ENCODE measurements around the gene SSTR3. TPM values are rescaled to one million over a fixed set of nuclear protein-coding genes. Genes with fewer than 3 reads are reported as not detected.
A peak's percentile ranks its signal among the peaks of the same experiment; 100 is the strongest.

The SSTR3 gene
- 1.7 TPM for polyA plus RNA-seq (2012; ENCODE audit: insufficient read depth, insufficient read length, low read depth)

DNA sequence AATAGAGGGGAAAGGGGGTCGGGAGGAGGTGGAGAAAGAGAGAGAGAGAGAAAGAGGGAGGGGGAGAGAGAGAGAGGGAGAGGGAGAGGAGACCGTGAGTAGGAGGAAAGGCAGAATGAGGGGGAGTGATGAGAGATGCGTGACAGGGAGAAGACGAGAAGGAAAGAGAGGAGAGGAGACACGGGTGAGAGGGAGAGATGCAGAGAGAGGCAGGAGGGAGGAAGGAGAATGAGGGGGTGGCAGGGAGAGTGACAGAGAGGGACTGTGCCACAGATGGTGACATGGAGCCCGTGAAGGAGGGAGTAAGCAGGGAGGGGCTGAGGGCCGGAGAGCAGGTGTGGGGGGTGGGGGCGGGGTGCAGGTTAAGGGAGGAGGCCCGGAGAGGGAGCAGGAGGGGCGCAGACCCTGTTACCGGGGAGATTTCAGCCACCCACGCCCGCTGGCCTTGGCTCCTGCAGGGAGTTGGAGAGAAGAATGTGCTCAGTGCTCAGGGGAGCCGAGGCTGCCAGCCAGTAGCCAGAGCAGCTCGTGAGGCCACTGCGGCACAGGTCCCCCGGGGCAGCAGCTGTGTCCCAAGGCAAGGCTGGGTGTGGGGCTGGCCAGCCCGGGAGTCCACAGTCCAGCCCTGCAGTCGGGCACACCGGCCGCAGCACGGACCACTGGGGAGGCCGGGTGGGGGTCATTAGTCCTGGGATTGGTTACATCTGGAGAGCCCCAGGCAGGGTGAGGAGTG is at the start of gene SSTR3:
TSS of gene SSTR3 (minus strand) at position 304 of the 733 bp plus-strand sequence. CDS start 4,674 bp downstream, outside the sequence.
- H3K4me3 ChIP-seq (ENCODE audit: low read depth, low read length): peak within 1 kb of the TSS; percentile 15
- H3K36me3 ChIP-seq: no peaks in the 10 kb centered on the region
- H3K27me3 ChIP-seq: no peaks in the 10 kb centered on the region
- TF ChIP-seq, protein P1, sequence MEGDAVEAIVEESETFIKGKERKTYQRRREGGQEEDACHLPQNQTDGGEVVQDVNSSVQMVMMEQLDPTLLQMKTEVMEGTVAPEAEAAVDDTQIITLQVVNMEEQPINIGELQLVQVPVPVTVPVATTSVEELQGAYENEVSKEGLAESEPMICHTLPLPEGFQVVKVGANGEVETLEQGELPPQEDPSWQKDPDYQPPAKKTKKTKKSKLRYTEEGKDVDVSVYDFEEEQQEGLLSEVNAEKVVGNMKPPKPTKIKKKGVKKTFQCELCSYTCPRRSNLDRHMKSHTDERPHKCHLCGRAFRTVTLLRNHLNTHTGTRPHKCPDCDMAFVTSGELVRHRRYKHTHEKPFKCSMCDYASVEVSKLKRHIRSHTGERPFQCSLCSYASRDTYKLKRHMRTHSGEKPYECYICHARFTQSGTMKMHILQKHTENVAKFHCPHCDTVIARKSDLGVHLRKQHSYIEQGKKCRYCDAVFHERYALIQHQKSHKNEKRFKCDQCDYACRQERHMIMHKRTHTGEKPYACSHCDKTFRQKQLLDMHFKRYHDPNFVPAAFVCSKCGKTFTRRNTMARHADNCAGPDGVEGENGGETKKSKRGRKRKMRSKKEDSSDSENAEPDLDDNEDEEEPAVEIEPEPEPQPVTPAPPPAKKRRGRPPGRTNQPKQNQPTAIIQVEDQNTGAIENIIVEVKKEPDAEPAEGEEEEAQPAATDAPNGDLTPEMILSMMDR (IDR thresholded peaks at IDR 0.05; ENCODE audit: low read depth, low read length): no peak
- no peaks in the 10 kb centered on the region for H3K9me3 ChIP-seq
- peak; percentile 58 for DNase-seq
- no peaks in the 10 kb centered on the region; the same call in none of the 2 replicates for H3K4me1 ChIP-seq

DNA sequence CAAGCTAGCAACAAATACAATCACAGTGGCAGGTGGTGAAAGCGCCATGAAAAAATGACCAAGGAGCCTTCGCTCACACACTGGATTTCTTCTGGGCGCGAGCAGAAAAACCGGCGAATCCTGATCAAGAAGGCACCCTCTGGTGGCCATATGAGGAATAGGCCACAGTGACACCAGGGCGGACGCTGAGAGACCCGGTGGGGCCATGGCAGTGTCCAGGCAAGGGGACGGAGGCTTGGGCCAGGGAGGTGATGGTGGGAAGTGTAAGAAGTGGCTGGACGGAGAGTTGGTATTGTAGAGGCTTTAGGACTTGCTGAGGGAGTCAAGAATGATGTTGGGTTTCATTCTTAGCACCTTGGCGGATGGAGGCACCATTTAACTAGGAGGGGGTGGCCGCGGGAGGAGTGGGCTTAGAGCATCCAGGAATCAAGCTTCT is 48.6 kb upstream of the SSTR3 start:
- Histone ChIP-seq H3K4me1 (peaks cover 7% of the 10 kb centered on the region), H3K36me3 (no peaks in the 10 kb centered on the region), H3K4me3 (ENCODE audit: low read depth, low read length) (peak overlapping the region; percentile 22; the same call in 1 of the 2 replicates), H3K9me3 (peaks cover 10% of the 10 kb centered on the region), H3K27me3 (no peaks in the 10 kb centered on the region)
- DNase-seq: peak; percentile 70
- TF ChIP-seq, protein P1 (IDR thresholded peaks at IDR 0.05; ENCODE audit: low read depth, low read length): peak; percentile 92

DNA sequence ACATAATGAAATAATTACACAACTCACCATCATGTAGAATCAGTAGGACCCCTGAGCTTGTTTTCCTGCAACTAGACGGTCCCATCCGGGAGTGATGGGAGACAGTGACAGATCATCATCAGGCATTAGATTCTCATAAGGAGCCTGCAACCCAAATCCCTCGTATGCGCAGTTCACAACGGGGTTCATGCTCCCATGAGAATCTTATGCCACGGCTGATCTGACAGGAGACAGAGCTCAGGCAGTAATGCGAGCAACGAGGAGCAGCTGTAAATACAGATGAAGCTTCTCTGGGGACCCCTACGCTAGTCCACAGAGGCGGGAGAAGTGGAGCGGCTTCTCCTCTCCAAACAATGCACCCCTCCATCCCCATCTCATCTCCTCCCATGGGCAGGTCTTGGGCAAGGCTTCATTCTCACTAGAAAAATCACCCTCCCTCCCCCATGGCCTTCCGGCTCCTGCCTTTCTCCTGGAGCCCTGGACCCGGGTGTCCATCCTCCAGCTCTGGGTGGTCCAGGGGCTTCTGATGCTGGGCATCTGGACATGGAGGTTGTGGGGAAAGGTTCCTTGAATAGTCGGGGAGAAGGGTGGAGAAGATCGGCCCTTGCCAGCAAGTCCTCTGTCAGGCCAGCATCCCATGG is 48.0 kb upstream of the SSTR3 start:
- H3K36me3 ChIP-seq: no peaks in the 10 kb centered on the region
- H3K27me3 ChIP-seq: no peaks in the 10 kb centered on the region
- no peak for DNase-seq
- TF ChIP-seq, protein P1 (IDR thresholded peaks at IDR 0.05; ENCODE audit: low read depth, low read length): no peak
- H3K4me3 ChIP-seq (ENCODE audit: low read depth, low read length): peak overlapping the region; percentile 43
- peaks cover 7% of the 10 kb centered on the region for H3K4me1 ChIP-seq
- peaks cover 10% of the 10 kb centered on the region for H3K9me3 ChIP-seq

DNA sequence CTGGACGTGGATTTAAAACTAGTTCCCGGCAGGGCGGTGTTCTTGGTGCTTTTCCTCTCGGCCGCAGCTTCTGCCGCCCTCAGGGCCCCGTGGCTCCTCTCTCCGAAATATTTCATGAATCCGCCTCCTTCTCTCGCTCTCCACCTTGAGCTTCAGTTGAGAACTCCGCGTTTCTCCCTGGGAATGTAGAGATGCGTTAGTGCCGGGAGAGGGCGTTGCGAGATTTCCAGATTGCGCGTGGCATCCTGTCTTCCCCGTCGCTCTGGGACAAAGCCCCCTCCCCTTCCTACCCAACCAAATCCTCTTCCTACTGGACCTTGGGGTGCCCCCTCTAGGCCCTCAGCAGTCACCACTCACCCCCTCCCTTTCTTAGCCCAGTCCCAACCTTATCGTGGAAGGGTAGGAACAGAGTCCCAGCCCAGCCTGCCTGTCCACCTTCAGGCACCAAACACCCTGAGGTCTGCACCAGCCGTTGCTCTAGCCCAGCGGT is 47.3 kb upstream of the SSTR3 start:
- DNase-seq: peak; percentile 38
- TF ChIP-seq, protein P1 (IDR thresholded peaks at IDR 0.05; ENCODE audit: low read depth, low read length): peak; percentile 75
- H3K4me3 ChIP-seq (ENCODE audit: low read depth, low read length): peak overlapping the region; percentile 43

DNA sequence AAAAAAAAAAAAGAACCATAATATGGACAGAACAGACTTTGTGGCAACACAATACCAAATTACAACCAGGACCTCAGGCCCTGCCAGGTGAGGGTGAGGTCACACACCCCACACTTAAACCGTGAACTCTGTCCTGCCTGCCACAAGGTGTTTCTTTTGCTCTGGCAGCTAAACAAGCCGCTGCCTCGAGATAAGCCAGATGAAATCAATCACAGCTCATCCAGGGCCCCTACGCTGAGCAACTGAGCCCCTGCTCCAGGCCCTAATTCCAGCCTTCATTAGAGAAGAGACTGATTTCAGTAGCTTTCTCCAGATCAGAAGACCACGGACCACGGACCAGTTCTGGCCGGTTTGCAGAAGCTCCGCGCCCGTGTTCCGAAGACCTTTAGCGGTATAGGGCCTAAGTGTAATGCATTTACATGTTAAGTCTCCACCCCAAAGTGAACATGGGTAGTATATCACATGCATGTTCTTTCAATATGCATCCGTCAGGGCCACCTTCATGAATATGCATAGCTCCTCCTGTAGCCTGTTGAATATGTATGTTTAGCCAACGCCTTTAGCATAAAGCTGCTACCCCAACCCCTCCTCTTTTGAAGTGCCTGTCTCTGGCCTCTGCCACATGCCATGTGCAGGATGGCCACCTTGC is 46.6 kb upstream of the SSTR3 start:
- H3K4me3 ChIP-seq (ENCODE audit: low read depth, low read length): peak overlapping the region; percentile 43; the same call in 1 of the 2 replicates
- peaks cover 4% of the 10 kb centered on the region for H3K9me3 ChIP-seq
- H3K36me3 ChIP-seq: no peaks in the 10 kb centered on the region
- no peak for DNase-seq
- H3K4me1 ChIP-seq: peaks cover 7% of the 10 kb centered on the region
- H3K27me3 ChIP-seq: no peaks in the 10 kb centered on the region
- TF ChIP-seq, protein P1 (IDR thresholded peaks at IDR 0.05; ENCODE audit: low read depth, low read length): no peak

More for the DNA sequence above, 47.3 kb upstream of the SSTR3 start:
- H3K9me3 ChIP-seq: peaks cover 10% of the 10 kb centered on the region
- H3K27me3 ChIP-seq: no peaks in the 10 kb centered on the region
- no peaks in the 10 kb centered on the region for H3K36me3 ChIP-seq
- H3K4me1 ChIP-seq: peaks cover 7% of the 10 kb centered on the region
